ENCODE results near the gene RUNX1.

DNA sequence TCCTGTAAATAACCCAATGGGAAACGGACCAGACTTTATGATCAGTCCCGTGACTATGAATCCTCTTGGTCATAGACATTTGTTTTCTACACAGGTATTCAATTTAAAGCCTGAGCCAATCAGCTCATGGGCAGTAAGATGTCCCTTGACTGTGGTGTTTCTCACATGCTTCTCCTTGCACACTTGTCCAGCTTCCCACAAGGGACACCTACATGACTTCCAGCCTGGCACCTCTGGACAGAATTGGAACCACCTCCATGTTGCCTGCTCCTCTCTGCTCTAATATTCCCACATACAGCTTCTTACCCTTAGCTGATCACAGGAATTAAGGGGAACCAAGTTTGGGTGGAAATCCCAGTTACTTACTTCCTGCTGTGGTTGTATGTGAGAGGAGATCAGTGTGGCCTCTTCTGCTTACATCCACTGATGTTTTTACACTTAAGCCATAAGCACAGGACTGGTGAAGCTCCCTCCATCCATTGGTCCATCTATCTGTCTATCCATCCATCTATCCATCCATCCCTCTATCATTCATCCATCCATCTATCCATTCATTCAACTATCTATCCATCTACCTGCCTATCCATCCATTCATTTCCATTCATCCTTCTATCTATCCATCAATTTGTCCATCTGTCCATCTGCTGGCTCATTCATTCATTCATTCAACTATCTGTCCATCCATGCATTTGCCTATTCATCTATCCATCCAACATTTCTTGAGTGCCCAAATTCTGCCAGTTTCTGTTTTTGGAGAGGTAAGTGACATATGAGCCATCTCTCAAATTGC lies 16.4 kb downstream of the RUNX1 start:
- TF ChIP-seq, protein P1, sequence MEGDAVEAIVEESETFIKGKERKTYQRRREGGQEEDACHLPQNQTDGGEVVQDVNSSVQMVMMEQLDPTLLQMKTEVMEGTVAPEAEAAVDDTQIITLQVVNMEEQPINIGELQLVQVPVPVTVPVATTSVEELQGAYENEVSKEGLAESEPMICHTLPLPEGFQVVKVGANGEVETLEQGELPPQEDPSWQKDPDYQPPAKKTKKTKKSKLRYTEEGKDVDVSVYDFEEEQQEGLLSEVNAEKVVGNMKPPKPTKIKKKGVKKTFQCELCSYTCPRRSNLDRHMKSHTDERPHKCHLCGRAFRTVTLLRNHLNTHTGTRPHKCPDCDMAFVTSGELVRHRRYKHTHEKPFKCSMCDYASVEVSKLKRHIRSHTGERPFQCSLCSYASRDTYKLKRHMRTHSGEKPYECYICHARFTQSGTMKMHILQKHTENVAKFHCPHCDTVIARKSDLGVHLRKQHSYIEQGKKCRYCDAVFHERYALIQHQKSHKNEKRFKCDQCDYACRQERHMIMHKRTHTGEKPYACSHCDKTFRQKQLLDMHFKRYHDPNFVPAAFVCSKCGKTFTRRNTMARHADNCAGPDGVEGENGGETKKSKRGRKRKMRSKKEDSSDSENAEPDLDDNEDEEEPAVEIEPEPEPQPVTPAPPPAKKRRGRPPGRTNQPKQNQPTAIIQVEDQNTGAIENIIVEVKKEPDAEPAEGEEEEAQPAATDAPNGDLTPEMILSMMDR (IDR thresholded peaks at IDR 0.05), result no peak
- TF ChIP-seq POLR2A (IDR thresholded peaks at IDR 0.05) (no peak), POLR2AphosphoS5 (IDR thresholded peaks at IDR 0.05) (no peak)
